ENCODE data around the gene GARIN5B. TPM values are rescaled to one million over a fixed set of nuclear protein-coding genes. Genes with fewer than 3 reads are reported as not detected.

Gene GARIN5B
- total and polyA plus RNA-seq, 2 of the 13 experiments (the other 11 are each of a cell fraction or from before 2014, with no cell fraction given), result not detected

DNA sequence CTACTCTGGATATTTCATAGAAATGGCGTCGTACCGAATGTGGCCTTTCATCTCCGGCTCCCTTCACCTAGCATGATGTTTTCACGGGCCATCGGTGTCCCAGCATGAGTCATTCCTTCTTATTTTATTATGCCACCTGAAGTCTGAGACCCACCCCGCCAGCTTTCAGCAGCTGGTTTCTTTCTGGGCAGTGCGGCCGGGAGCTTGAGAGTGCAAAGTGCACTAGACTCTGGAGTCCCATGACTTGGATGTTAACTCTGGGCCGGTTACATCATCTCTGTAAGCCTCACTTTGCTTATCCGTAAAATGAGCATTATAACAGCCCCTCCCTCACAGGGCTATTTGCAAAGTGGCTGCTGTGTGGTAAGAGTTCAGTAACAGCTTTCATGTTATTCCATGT, 29.2 kb downstream of the GARIN5B start (continued):
- no peak for TF ChIP-seq RERE (CRISPR knock-in tag; IDR thresholded peaks at IDR 0.05; ENCODE audit: low read depth)
- no peak for TF ChIP-seq SNRNP70 (IDR thresholded peaks at IDR 0.05; ENCODE audit: low read depth, low read length)
- TF ChIP-seq ZBTB42 (CRISPR knock-in tag; IDR thresholded peaks at IDR 0.05), result no peak
- TF ChIP-seq RAD21 (CRISPR knock-in tag; IDR thresholded peaks at IDR 0.05), result no peak
- no peak for TF ChIP-seq ZHX1 (CRISPR knock-in tag; IDR thresholded peaks at IDR 0.05; ENCODE audit: low read depth)
- TF ChIP-seq ARID2 (CRISPR knock-in tag; IDR thresholded peaks at IDR 0.05; ENCODE audit: borderline replicate concordance), result no peak
- TF ChIP-seq NFE2 (CRISPR knock-in tag; IDR thresholded peaks at IDR 0.05), result no peak
- peak; percentile 64 for TF ChIP-seq SOX5 (CRISPR knock-in tag; IDR thresholded peaks at IDR 0.05; ENCODE audit: borderline replicate concordance)
- TF ChIP-seq PITX1 (CRISPR knock-in tag; IDR thresholded peaks at IDR 0.05), result peak; percentile 73
- no peak for TF ChIP-seq ATM (IDR thresholded peaks at IDR 0.05; ENCODE audit: borderline replicate concordance)
- no peak for TF ChIP-seq SP4 (CRISPR knock-in tag; IDR thresholded peaks at IDR 0.05)
- no peak for TF ChIP-seq EHMT2 (IDR thresholded peaks at IDR 0.05; ENCODE audit: borderline replicate concordance, low read depth, low read length)
- peak; percentile 80 for TF ChIP-seq HNF4G (IDR thresholded peaks at IDR 0.05; ENCODE audit: borderline replicate concordance, low read depth, low read length)
- TF ChIP-seq HNF4G (CRISPR knock-in tag; IDR thresholded peaks at IDR 0.05; ENCODE audit: borderline replicate concordance, low read depth), result peak; percentile 75; the same call in 1 of the 2 replicates
- no peak for TF ChIP-seq RELA (CRISPR knock-in tag; IDR thresholded peaks at IDR 0.05)
- no peak for TF ChIP-seq ZC3H13 (CRISPR knock-in tag; IDR thresholded peaks at IDR 0.05)
- no peak for TF ChIP-seq ZNF660 (CRISPR knock-in tag; IDR thresholded peaks at IDR 0.05; ENCODE audit: borderline replicate concordance, low read depth)
- no peak for TF ChIP-seq ZNF33B (CRISPR knock-in tag; IDR thresholded peaks at IDR 0.05)
- TF ChIP-seq AHR (CRISPR knock-in tag; IDR thresholded peaks at IDR 0.05), result no peak
- no peak for TF ChIP-seq CBX2 (IDR thresholded peaks at IDR 0.05; ENCODE audit: low read depth, low read length)
- no peak for TF ChIP-seq CBX2 (CRISPR knock-in tag; IDR thresholded peaks at IDR 0.05; ENCODE audit: low read depth)
- TF ChIP-seq, protein P1, sequence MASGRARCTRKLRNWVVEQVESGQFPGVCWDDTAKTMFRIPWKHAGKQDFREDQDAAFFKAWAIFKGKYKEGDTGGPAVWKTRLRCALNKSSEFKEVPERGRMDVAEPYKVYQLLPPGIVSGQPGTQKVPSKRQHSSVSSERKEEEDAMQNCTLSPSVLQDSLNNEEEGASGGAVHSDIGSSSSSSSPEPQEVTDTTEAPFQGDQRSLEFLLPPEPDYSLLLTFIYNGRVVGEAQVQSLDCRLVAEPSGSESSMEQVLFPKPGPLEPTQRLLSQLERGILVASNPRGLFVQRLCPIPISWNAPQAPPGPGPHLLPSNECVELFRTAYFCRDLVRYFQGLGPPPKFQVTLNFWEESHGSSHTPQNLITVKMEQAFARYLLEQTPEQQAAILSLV (CRISPR knock-in tag; IDR thresholded peaks at IDR 0.05; ENCODE audit: borderline replicate concordance), result no peak
- TF ChIP-seq KLF9 (CRISPR knock-in tag; IDR thresholded peaks at IDR 0.05; ENCODE audit: low read depth), result no peak
- peak; percentile 22; the same call in 1 of the 2 replicates for TF ChIP-seq ZNF792 (CRISPR knock-in tag; IDR thresholded peaks at IDR 0.05)
